Esophagus muscularis mucosa (tissue), 4 donors: Measurements from ENCODE around the gene CLTB. TPM values are rescaled to one million over a fixed set of nuclear protein-coding genes. Genes with fewer than 3 reads are reported as not detected.

Experiments
- DNase-seq: peaks from one replicate; pipeline ENCODE4 v3.0.0-alpha.2; 2017; ENCODE audit errors: extremely low spot score
- H3K27ac ChIP-seq, 4 donors: fragments of 200-600 bp; sonication (generic); replicated peaks in 1 of 4; 1 replicate in 3 of 4; 2 replicates in 1 of 4; pipeline ENCODE4 v1.5.1; 2016 to 2019; ENCODE audit warnings: mild to moderate bottlenecking in 1 of 4
- H3K27me3 ChIP-seq, 4 donors: fragments of 200-600 bp; sonication (generic); one replicate each; pipeline versions ENCODE4 v1.5.1 to v1.6.0; 2016 to 2019
- H3K36me3 ChIP-seq, 4 donors: fragments of 200-600 bp; sonication (generic); one replicate each; pipeline ENCODE4 v1.5.1; 2016 to 2019
- H3K4me1 ChIP-seq, 4 donors: fragments of 200-600 bp; sonication (generic); one replicate each; pipeline ENCODE4 v1.5.1; 2016 to 2019
- H3K4me3 ChIP-seq, 4 donors: fragments of 200-600 bp; sonication (generic); 1 replicate in 2 of 4; 2 replicates in 2 of 4; pipeline ENCODE4 v1.5.1; 2016 to 2019; ENCODE audit warnings: mild to moderate bottlenecking in 4 of 4, moderate library complexity in 1 of 4
- H3K9me3 ChIP-seq, 4 donors: fragments of 200-600 bp; sonication (generic); 1 replicate in 3 of 4; 2 replicates in 1 of 4; pipeline ENCODE4 v1.5.1; 2016 to 2019
- EP300 ChIP-seq: sonication (generic); formaldehyde crosslinking; IDR thresholded peaks from one replicate; pipeline ENCODE4 v1.6.1; 2017; ENCODE audit warnings: antibody characterized with exemption
- POLR2A ChIP-seq: fragments of 450-650 bp; IDR thresholded peaks from one replicate; pipeline ENCODE4 v1.6.1; 2017; ENCODE audit warnings: antibody characterized with exemption, moderate library complexity, mild to moderate bottlenecking, low read depth
- POLR2AphosphoS5 ChIP-seq, 2 donors: sonication (generic); formaldehyde crosslinking; IDR thresholded peaks; one replicate each; pipeline ENCODE4 v1.6.1; 2017; ENCODE audit warnings: antibody characterized with exemption in 2 of 2
- WGBS: methylation state at CpG from one replicate; pipeline ENCODE4 v1.1.5; 2018; 5-methylcytosine and 5-hydroxymethylcytosine counted together
- intact Hi-C: fragments of 100-400 bp; cut with DNase I; formaldehyde crosslinking; loops from one replicate; pipeline ENCODE4 v1.15.1; 2023
- total RNA-seq, 4 donors: library from RNA; depleted of rRNA; stranded (reverse); fragments of >200 nt; gene quantifications; one replicate each; pipeline versions ENCODE4 v1.1.0 to v1.2.1, GENCODE V29; 2016
- TF ChIP-seq, protein P1 (sequence below), 3 experiments: fragments of 200-600 bp in 2 of 3; fragments of 450-650 bp in 1 of 3; sonication (generic) in 2 of 3; IDR thresholded peaks; one replicate each; pipeline ENCODE4 v1.5.1; 2017 to 2019; ENCODE audit warnings: antibody characterized with exemption in 3 of 3, mild to moderate bottlenecking in 2 of 3, moderate library complexity in 1 of 3

The CLTB gene
- total RNA-seq, 4 donors from 2014 or later, result 220 to 267 (median 239) TPM

GRCh38 chr5:176429972-176430371 is 13.6 kb upstream of the CLTB start:
- intact Hi-C loops, result no loop called here
- DNase-seq, result no peak
- H3K36me3 ChIP-seq, result no peaks in the 10 kb centered on the region
- no peak overlapping the region for H3K4me3 ChIP-seq
- peaks cover 0 to 7% (median 0%) of the 10 kb centered on the region in 4 donors for H3K27me3 ChIP-seq
- H3K9me3 ChIP-seq, result no peaks in the 10 kb centered on the region
- 71% methylated on average over 4 of the region's 4 CpGs for WGBS
- H3K27ac ChIP-seq, result no peak overlapping the region
- H3K4me1 ChIP-seq, result no peaks in the 10 kb centered on the region
- no peak for TF ChIP-seq POLR2AphosphoS5 (IDR thresholded peaks at IDR 0.05)
- no peak for TF ChIP-seq POLR2A
- TF ChIP-seq EP300, result no peak
- TF ChIP-seq, protein P1, sequence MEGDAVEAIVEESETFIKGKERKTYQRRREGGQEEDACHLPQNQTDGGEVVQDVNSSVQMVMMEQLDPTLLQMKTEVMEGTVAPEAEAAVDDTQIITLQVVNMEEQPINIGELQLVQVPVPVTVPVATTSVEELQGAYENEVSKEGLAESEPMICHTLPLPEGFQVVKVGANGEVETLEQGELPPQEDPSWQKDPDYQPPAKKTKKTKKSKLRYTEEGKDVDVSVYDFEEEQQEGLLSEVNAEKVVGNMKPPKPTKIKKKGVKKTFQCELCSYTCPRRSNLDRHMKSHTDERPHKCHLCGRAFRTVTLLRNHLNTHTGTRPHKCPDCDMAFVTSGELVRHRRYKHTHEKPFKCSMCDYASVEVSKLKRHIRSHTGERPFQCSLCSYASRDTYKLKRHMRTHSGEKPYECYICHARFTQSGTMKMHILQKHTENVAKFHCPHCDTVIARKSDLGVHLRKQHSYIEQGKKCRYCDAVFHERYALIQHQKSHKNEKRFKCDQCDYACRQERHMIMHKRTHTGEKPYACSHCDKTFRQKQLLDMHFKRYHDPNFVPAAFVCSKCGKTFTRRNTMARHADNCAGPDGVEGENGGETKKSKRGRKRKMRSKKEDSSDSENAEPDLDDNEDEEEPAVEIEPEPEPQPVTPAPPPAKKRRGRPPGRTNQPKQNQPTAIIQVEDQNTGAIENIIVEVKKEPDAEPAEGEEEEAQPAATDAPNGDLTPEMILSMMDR (IDR thresholded peaks at IDR 0.05), result no peak

DNA sequence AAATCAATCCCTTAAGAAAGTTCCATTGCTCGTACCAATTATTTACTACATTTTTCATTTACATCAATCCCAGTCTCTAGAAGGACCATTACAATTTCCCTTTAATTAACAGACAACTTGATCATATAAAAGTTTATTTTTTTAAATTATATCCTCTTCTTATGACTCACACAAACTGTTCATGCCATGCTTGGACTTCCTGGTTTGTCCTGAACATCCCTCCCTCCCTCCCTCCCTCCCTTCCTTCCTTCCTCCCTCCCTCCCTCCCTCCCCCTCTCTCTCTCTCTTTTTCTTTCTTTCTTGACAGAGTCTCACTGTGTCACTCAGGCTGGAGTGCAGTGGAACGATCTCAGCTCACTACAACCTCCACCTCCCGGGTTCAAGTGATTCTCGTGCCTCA is 11.6 kb upstream of the CLTB start:
- no peak for DNase-seq
- WGBS, result 80% methylated on average over 4 of the region's 4 CpGs
- Histone ChIP-seq H3K9me3 (no peaks in the 10 kb centered on the region), H3K27me3 (peaks cover 0 to 7% (median 0%) of the 10 kb centered on the region in 4 donors), H3K4me3 (no peak overlapping the region), H3K36me3 (no peaks in the 10 kb centered on the region), H3K4me1 (no peaks in the 10 kb centered on the region), H3K27ac (no peak overlapping the region)
- intact Hi-C loops, result no loop called here
- TF ChIP-seq EP300, result no peak
- TF ChIP-seq, protein P1 (IDR thresholded peaks at IDR 0.05), result no peak
- no peak for TF ChIP-seq POLR2AphosphoS5 (IDR thresholded peaks at IDR 0.05)
- no peak for TF ChIP-seq POLR2A

DNA sequence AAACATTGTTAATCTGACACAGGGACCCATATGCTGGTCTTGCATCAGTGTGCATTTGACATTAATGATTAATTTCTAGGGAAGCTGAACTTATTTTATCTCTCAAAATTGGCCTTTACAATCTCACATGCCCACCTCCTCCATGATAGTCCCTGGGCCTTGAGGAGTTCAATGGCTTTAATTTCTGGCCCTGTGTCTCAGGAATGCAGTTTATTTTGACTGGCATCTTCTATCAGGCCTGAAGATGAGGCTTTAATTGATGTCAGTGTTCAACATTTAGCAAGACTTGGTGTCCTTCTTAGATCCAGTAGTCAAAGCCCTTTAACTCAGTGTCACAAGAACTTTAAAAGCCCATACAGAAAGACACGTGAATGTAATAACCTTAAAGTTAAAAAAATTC is 10.5 kb upstream of the CLTB start:
- intact Hi-C loops, result no loop called here
- TF ChIP-seq, protein P1 (IDR thresholded peaks at IDR 0.05), result no peak
- TF ChIP-seq POLR2AphosphoS5 (IDR thresholded peaks at IDR 0.05) (no peak), POLR2A (no peak), EP300 (no peak)
- Histone ChIP-seq H3K27ac (no peak overlapping the region), H3K4me1 (no peaks in the 10 kb centered on the region), H3K36me3 (no peaks in the 10 kb centered on the region), H3K27me3 (peaks cover 0 to under 1% (median 0%) of the 10 kb centered on the region in 4 donors), H3K9me3 (no peaks in the 10 kb centered on the region), H3K4me3 (no peak overlapping the region)
- no peak for DNase-seq
- 86% methylated on average over 1 of the region's 1 CpG for WGBS

- H3K27me3 ChIP-seq, result no peaks in the 10 kb centered on the region
- WGBS, result 88% methylated on average over 1 of the region's 1 CpG
- no peak overlapping the region for H3K27ac ChIP-seq
- no peaks in the 10 kb centered on the region for H3K9me3 ChIP-seq
- H3K4me3 ChIP-seq, result no peak overlapping the region
- TF ChIP-seq EP300, result no peak
- TF ChIP-seq POLR2A, result no peak
- TF ChIP-seq, protein P1 (IDR thresholded peaks at IDR 0.05), result no peak
- no peak for TF ChIP-seq POLR2AphosphoS5 (IDR thresholded peaks at IDR 0.05)
- no peaks in the 10 kb centered on the region for H3K36me3 ChIP-seq
- intact Hi-C loops, result no loop called here
- no peaks in the 10 kb centered on the region for H3K4me1 ChIP-seq
- DNase-seq, result no peak
Measured at GRCh38 chr5:176425791-176426190, 9.5 kb upstream of the CLTB start.

GRCh38 chr5:176425138-176425537 is 8.8 kb upstream of the CLTB start:
- WGBS, result 87% methylated on average over 1 of the region's 1 CpG
- H3K9me3 ChIP-seq, result no peaks in the 10 kb centered on the region
- TF ChIP-seq, protein P1 (IDR thresholded peaks at IDR 0.05), result no peak
- no peak for TF ChIP-seq EP300
- no peak for TF ChIP-seq POLR2AphosphoS5 (IDR thresholded peaks at IDR 0.05)
- no peak for TF ChIP-seq POLR2A
- no peaks in the 10 kb centered on the region for H3K27me3 ChIP-seq
- no peaks in the 10 kb centered on the region for H3K36me3 ChIP-seq
- intact Hi-C loops, result no loop called here
- H3K4me1 ChIP-seq, result no peaks in the 10 kb centered on the region
- no peak overlapping the region for H3K4me3 ChIP-seq
- no peak for DNase-seq
- H3K27ac ChIP-seq, result no peak overlapping the region
